CD4-positive, alpha-beta T cell treated with Interleukin-17A for 1 hour (primary cell): ENCODE measurements around the gene EDARADD.

Source experiments
- DNase-seq: peaks from one replicate; pipeline ENCODE4 v3.0.0-alpha.2; 2020

EDARADD gene

DNA sequence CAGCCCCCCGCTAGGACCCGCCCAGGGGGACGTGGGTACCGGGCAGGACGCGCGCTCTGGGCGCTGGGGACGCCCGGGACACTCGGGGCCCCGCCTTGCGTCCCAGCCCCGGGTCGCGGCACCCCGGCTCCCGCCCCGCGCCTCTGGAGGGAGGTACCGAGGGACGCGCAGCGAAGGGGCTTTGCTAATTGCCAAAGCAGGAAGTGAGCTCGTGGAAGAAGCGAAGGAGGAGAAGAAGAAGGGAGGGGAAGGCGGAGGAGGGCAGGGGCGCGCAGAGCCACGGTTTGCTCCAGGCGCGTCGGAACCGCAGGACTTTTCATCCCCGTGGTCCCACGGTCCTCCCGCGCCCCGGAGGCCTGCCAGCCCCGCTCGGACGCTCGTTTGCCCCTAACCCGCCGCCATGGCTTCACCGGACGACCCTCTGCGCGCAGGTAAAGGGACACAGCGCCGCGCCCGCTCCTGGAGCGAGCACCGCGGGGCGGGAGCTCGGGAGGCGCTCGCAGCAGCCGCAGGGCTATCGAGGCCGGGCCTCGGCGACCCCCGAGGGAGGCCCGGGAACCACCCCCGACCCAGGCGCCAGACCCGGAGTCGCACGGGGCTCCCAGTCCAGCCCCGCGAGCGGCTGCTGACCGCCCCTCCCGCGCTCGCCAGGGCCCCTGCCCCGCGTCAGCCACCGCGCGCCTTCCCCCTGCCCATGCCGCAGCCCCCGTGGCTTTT, 1.3 kb downstream of the EDARADD start:
- DNase-seq, result peak; percentile 67

DNA sequence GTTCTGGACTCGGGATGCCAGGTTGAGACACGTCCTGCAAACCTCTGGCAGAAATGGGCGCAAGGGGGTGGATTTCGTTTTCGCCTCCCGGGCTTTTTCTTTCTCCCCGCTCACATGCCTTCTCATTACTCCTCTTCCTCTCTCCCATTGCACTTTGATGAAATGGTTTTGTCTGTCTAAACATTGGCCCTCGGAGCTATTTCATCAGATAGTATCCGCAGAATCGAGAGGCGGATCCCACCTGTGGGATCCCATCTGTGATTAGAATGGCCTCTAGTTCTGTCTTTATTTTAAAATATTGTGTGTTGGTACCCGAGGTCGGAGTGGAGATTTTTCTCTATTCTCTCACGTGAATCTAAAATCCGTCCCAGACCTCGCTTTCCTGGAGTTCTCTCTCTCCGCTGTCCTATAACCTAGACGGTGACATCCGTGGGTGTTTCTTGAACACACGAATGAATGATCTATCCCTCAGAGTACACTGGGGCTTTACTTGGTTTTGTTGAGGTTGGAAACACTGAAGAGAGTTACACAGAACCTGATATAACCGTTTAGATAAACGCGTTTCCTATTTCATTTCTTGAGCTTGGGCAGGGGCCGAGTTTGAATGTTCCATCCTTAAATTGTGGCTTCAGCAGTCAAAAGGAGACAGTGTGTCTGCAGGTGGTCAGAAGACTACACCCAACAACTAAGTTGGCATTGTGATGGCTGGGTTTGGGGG, 2.0 kb downstream of the EDARADD start:
- peak; percentile 11 for DNase-seq

DNA sequence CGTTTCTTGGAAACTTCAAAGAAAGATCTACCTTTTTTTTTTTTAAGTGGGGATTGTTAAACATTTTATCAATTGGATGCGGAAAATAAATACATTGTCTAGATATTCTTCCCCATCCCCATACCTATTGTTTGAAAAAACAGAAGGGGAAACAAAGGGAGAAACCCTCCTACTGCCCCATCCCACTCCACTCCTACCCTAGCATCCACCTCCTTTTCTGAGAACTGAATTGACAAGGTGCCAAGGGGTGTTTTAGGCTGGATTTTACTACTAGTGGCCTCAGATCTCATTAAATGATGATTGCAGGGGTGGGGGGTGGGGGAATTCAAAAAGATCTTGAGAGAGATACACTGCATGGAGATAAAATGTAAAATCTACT, 2.6 kb downstream of the EDARADD start:
- peak; percentile 6 for DNase-seq

DNA sequence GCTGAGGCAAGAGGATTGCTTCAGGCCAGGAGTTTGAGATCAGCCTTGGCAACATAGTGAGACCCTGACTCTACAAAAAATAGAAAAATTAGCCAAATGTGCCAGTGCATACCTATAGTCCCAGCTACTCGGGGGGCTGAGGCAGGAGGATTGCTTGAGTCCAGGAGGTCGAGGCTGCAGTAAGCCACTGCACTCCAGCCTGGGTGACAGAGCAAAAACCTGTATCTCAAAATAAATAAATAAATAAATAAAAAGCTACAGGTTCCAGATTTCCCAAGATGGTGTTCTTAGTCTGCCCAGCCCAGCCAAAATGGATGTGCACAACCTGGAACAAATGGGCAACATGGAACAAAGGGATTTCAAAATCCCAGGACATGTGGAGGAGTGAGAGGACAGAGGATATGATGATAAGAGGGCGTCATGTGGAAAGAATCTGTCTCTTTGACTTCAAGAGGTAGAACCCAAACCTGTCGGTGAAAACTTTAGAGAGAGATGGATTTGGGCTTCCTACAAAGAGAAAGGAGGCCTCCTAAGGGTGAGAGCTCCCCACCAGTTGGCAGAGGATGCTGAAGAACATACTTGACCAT, 3.2 kb downstream of the EDARADD start:
- DNase-seq, result no peak

DNA sequence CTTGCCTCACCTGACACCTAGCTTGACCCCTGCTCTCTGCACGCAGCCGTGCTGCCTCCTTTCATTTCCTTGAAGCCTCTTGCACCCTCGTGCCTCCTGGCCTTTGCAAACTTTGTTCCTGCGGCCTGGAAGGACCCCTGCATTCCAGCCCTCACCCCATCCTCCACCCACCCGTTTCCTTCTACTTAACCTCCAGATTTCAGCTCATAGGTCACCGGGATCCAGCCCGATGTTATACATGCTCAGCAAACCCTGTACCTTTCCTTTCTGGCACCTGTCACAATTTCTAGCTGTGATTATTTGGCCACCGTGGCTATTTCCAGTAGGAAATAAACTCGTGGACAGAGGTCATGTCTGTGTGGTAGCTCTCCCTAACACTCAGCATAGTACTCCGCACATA, 4.5 kb downstream of the EDARADD start:
- DNase-seq, result no peak

DNA sequence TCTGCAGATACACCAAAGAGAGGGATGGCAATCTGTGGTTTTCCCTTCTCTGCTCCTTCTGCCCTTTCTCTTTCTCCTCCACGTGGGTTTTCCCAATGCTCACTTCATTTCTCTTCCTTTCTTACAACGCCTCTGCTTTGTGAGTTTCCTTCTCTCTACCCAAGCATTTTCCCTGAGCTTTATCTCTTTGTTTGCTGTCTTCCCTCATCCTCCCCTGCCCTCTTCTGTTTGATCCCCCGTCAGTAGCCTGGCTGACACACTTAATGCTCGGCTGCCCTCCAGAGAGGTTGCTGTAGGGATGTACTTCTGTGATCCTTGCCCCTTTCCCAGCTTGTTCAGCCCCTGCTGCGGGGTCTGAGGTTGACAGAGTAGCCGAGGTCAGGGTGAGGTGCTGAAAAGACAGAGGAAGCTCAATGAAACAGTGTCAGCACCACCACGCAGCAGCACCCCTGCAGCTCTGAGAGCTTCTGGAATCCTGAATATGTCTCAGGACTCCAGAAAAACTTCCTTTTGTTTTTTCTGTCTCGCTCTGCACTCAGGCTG, 6.0 kb downstream of the EDARADD start:
- DNase-seq, result no peak

DNA sequence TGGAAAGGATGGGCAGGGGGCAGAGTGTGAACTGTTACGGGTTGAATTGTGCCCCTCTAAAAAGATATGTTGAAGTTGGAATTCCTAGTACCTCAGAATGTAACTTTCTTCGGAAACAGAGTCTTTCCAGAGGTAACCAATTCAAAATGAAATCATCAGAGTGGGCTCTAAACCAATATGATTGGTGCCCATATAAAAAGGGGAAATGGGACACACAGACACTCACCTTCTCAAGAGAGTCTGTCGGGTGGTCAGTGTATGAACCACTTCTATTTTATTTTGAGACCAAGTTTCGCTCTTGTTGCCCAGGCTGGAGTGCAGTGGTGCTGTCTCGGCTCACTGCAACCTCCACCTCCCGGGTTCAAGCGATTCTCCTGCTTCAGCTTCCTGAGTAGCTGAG, 7.6 kb downstream of the EDARADD start:
- no peak for DNase-seq

DNA sequence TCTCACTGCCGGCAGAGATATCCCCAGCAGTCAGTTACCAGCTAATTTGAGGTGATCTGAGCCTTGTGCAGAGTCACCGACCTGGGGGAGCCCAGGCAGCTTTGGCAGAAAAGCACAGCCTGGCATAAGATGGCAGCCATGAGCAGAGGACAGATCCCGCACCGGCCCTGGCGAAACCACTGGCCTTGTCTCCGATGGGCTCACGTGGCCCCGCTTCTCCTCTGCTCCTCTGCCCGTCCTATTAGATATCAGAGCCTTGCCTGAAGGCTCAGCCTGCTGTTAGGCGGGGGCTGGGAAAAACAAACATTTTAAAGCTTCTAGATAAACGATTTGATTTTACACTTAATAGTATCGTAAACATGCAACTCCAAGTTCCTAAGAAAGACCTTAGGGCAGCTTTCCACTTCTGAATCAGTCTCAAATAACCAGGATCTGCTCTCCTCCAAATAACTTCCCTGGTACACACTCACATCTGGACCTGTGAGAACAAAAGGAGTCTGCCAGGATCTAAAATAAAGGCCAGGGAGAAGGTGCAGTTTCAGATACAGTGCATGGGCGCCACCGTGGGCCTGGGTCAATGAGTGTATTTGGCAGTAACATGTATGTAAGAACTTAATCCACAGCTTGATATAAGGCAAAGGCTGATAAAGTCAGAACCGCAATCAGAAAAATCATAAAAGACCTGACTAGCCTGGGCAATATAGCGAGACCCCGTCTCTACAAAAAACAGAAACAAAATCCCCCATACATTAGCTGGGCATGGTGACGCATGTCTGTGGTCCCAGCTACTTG, 10.0 kb downstream of the EDARADD start:
- DNase-seq, result no peak

DNA sequence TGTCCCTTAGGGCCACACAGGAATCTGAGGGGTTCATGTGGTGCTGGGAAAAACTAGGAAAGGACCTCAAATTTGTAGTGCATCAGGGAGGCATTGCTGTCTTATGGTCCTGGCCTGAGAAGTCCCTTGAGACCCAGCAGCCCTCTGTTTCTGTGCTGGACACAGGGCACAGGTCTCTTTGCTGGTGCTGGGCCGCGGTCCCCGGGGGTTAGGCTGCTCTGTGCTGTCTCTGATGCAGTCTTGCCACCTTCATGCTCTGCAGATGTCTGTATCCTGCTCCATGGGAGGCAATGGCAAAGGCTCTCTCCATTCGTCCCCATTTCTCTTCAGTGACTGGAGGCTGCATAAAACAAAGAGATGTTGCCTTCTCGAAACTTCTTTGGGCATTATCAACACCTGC, 13.0 kb downstream of the EDARADD start:
- DNase-seq, result no peak

DNA sequence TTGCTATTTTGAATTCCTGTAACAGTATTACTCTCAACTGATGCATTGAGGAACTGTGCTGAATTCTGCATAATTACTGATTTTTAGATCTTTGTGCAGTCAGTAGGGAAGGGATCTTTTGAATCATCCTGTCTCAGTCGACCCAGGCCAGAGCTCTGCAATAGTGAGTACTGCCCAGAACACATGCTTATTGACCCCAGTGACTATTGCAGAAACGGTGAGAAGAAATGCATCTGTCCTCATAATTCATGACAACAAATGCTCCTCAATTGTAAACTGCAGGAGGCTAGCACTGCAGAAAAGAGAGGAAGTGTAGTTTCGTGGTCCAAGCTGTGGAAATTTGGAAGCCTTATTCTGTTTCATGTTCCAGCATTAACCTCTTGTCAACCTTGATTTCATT, 19.6 kb downstream of the EDARADD start:
- DNase-seq, result no peak

DNA sequence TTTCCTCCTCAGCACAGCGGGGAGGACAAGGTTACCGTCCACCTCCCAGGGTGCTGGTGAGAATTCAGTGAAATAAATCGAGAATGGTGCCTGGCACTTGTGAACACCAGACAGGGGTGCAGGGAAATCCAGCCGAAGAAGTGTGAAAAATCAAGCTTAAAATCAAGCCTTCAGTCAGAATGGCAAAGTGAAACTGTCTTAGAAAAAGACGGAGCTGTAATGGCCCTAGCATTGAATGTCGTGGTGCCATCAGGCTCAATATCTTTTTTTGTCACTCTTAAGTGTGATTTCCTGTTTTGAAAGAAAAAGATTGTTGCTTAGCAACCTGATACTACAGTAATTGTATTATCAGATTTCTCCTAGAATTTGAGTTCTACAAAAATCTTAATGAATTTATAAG, 22.1 kb downstream of the EDARADD start:
- DNase-seq, result peak; percentile 90

DNA sequence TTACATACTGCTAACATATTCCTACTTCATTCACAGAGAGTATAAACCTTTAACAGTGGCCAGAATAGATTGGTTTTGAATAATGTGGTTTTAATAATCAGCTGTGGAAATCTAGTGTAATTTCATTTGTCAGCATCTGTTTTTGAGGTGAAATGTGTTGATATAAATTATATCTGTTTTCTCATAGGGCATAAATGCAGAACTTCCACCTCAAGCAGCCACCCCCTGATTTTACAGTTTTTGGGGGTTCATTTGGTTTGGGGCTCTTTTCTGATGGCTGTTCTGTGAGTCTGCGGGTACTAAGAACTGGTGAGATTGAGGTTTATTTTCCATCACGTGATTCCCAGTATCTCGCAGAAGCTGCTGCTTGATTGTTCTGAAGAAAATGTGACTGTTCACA, 23.2 kb downstream of the EDARADD start:
- peak; percentile 61 for DNase-seq

DNA sequence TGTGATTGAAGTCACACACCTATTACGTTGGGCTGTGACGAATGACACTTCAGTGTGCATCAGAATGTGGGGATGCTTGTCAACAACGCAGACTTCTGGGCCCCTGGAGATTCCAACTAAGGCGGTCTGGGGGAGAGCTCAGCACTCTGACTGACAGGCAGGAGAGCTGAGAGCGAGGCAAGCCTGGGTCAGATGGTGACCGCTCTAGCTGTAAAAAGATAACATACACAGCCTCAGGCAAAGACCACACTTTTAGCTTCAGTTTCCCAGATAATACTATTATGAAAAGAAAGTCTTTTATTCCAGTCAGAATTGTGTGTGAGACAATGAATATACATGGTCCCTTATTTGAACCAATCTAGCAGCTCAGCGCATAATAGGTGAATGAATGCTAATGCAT, 25.4 kb downstream of the EDARADD start:
- no peak for DNase-seq

DNA sequence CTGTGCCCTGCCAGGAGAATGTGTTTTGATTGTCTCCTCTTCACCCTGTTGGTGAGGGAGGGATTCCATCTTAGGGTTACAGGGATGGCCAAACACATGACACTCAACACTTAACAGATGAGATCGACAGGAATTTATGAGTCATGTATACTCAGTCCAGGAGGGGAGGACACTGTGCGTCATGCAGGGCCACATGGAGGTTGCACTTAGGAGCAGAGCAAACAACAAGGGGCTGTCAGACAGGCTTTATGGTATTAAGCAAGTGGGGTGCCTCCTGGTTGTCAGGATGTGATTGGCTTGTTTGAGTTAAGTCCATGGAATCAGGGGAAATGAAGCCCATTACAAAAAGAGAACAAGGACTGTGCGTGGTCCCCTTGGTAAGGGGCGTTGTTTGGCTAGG, 26.9 kb downstream of the EDARADD start:
- DNase-seq, result no peak

DNA sequence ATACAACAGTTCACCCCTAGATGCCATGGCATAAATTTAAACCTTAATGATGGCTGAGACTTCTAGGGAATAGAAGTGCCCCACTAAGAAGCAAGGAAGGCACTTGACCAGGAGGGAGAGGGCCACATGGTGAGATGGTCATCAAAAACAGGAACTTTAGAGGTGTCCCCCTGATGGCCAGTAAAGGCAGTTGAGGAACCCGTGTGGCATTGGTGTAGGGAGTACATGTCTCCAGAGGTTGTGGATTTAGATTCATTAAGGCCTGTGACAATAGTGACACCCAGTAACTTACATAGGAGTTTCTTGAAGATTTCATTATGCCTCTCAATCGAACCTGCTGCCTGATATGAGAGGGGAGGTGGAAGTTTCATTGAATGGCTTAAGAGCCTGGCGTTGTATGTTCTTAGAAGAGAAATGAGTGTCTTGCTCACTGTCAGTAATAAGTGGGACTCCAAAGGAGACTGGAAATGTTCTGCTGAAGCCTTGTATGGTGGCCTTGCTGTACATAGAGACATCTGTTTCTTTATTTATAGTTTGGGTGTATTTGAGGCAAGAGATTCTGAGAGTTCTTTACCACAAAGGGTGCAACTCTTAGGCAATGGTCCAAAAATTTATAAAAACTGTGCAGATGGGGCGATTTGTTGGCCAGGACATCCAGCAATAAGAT, 27.9 kb downstream of the EDARADD start:
- DNase-seq, result no peak

DNA sequence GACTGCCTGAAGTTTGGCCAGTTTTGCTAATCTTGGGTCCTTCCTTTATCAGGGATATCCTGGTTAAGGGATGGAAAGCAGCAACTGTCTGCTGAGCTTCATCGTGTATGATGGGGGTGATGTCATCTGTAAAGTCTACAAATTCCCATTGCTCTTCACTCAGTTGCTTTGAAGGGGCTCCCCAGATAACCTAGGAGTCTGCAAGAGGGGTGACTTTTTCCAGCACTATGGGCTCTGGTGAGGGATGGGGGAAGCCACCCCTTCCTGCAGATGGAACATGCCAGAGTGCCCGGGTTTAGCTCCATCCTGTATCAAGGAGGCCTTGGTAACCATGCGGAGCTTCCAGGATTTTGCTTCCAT, 28.4 kb downstream of the EDARADD start:
- no peak for DNase-seq

DNA sequence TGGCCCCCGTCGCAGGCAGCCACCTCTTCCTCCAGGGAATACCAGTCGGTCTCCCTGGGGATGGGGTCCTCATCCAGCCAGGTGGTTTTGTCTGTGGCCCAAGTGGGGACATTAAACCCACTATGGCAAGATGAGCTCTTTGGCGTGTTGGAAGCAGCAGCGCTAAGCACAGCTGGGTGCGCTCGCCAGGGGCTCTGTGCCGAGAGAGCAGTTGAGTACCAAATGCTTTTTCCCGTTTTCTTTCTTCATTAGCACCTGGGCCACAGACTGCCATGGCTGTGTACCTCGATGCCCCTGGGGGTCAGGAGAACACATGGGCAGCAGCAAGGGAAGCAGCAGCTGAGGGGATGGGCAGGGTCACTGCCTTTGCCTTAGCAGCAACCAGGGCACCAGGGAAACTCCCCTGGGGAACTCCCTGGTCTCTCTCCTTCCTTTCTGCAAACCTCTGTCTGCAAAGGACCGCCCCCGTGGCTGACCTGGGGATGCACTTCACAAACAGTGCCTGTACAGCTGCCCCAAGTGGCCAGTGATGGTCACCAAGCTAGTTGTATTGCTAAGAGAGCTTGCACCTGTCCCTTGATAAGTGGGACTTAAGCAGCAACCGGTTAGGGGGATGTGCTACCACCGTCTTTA, 31.1 kb downstream of the EDARADD start:
- DNase-seq, result peak; percentile 53

DNA sequence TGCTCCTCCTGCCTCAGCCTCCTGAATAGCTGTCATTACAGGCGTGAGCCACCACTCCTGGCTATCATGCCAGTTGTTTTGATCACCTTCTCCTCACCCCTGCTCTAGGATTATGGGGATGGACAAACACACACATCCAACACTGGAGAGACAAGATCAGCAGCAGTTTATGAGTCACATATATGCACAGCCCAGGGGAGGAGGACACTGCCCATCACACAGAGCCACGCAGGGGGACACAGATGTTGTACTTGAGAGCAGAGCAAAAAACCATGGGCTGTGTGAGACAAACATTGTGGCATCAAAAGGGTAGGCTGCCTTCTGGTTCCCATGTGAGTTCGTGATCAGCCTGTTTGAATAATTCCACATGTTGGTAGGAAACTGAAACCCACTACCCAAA, 32.1 kb downstream of the EDARADD start:
- DNase-seq, result no peak

DNA sequence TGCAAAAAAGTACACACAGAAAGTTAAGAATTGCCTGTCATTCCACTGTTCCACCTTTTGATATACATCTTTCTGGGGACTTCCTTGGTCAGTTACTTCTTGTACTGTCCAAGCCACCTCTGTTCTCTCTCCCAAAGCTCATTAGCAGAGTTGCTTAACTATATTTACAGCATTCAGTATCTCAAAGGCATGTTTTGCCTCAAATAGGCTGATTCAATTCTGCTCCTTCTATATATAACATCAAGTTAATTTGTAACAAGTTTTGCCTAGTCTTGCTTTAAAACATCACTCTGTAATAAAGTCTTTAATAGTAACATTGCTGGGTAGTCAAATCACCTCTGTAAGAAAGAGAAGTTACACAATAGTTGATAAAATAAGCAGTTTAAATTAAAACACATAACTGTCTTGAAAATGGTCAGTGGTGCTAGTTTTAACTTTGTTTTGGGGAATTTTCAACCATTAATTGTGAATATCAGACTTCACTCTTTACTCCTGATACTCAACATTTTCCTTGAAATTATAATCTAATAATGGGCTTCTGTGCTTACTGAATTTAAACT, 35.7 kb downstream of the EDARADD start:
- no peak for DNase-seq

DNA sequence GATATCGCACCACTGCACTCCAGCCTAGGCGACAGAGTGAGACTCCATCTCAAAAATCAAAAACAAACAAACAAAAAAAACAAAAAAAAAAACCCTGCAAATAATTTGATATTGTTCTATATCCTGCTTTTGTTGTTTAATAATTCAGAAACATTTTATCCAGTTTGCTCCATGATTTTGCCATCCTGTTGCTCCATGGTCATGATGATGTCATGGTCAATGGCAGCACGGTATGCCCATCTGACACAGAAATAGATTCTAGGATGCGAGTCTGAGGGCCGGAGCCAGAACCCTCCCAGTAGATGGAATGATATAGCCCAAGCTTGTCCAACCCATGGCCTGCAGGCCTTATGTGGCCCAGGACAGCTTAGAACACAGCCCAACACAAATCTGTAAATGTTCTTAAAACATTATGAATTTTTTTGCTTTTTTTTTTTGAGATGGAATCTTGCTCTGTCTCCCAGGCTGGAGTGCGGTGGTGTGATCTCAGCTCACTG, 39.8 kb downstream of the EDARADD start:
- no peak for DNase-seq

DNA sequence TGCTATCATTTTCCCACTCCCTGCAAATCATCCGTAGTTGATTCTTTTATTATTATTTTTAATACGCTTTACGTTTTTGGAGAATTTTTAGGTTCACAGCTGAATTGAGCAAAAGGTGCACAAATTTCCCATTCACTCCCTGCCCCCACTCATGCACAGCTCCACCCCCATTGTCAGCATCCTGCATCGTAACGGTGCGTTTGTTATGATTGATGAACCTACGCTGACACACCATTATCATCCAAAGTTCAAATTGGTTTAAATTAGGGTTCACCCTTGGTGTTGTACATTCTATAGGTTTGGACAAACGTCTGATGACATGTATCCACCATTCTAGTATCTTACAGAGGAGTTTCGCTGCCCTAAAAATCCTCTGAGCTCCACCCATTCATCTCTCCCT, 44.5 kb downstream of the EDARADD start:
- no peak for DNase-seq

DNA sequence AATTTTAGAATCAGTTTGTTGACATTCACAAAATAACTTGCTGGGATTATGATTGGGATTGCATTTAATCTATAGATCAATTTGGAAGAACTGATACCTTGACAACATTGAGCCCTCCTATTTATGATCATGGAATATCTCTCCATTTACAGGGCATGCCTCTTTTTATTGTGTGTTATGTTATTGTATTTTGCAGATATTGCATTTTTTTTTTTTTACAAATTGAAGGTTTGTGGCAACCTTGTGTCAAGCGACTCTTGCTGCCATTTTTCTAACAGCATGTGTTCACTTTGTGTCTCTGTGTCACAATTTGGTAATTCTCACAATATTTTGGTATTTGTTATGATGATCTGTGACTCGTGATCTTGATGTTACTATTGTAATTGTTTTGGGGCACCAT, 46.3 kb downstream of the EDARADD start:
- no peak for DNase-seq
